ENCODE measurements around the gene CCDC38.

Gene CCDC38

DNA sequence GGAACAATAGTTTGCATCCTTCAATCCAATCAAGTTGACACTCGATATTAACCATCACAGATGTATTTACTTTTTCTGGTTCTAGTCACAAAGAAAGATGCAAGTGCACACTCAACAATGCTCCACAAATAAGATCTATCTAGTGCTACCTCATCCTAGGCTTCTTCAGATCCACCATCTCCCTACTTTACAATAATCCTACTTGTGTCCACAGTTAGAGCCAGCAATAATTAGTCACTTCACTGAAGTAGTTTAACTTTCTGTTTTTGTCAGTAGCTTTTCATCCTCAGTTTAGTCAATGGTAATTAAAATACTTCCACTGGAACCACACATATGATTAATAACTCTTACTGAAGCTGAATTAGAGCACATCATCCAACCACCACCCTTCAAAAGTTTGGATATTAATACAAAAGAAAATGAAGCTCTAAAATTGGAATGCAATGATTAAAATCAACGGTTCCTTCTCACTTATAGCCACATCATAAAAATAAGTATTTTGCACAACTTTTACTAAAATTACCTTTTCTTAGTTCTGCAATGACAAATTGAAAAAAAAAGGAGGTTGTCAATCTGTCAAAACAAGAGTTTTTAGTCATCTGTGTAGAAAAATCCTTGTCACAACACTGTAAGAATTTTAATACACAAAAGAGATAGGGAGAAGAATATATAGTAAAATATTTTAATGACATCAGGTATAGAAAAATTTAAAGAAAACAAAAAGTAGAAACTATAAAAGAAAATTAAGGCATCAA lies 111.9 kb downstream of the CCDC38 start:
- DNase-seq: no peak

- DNase-seq: no peak
Measured at GRCh38 chr12:95829395-95829794, 113.0 kb downstream of the CCDC38 start.

GRCh38 chr12:95820096-95820703 lies 122.2 kb downstream of the CCDC38 start:
- DNase-seq: peak; percentile 3
